HG03135 (cell line): ENCODE results near the gene OIP5.
"Not testable (repeated sequence)": the region's sequence is repeated elsewhere in the genome, so short reads cannot be mapped to it uniquely, and the experiment has no call there.

Experiments used
- ATAC-seq: cut with Tn5 transposase; IDR thresholded peaks from one replicate; pipeline ENCODE4 v1.9.1; 2021; ENCODE audit warnings: mild to moderate bottlenecking, moderate library complexity; ENCODE audit not compliant: unreplicated experiment

Gene OIP5

DNA sequence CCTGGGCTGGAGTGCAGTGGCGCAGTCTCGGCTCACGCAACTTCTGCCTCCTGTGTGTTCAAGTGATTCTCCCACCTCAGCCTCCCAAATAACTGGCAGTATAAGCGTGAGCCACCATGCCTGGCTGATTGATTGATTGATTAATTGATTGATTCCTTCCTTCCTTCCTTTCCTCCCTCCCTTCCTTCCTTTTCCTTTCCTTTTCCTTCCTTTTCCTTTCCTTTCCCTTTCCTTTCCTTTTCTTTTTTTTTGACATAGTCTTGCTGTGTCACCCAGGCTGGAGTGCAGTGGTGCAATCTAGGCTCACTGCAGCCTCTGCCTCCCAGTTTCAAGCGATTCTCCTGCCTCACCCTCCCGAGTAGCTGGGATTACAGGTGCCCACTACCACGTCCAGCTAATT is 71.5 kb downstream of the OIP5 start:
- ATAC-seq: not testable (repeated sequence)

DNA sequence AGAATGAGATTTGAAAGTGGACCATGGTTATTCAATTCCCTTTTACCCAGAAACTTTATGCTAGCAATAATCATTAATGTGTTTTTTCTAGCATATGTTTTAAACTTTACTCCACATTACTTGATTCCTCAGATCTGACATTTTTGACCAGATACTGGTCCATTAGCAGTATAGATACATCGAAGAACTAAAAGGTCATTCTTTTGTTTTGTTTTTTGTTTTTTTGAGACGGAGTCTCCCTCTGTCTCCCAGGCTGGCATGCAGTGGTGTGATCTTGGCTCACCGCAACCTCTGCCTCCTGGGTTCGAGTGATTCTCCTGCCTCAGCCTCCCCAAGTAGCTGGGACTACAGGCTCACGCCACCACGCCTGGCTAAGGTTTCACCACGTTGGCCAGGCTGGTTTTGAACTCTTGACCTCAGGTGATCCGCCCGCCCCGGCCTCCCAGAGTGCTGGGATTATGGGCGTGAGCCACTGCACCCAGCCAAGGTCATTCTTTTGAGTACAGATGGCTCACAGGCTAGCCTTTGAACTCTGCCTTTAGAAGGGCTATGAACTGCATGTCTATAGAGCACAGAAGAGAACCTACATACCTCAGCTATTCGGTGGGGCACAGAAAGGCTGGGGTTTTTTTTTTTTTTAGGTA is 72.7 kb downstream of the OIP5 start:
- ATAC-seq: no peak
